ENCODE measurements around the gene MRGPRD.

MRGPRD gene, protein sequence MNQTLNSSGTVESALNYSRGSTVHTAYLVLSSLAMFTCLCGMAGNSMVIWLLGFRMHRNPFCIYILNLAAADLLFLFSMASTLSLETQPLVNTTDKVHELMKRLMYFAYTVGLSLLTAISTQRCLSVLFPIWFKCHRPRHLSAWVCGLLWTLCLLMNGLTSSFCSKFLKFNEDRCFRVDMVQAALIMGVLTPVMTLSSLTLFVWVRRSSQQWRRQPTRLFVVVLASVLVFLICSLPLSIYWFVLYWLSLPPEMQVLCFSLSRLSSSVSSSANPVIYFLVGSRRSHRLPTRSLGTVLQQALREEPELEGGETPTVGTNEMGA

DNA sequence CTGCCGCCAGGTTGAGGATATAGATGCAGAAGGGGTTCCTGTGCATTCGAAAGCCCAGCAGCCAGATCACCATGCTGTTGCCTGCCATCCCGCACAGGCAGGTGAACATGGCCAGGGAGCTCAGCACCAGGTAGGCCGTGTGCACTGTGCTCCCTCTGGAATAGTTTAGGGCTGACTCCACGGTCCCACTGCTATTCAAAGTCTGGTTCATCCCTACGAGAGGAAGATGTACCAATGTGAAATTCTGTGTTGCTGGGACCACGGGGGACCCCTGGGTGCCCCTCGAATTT is at the start of gene MRGPRD:
Gene MRGPRD, minus strand, starts transcription at position 211 of the 290 bp plus-strand sequence. Its CDS starts 0 bp downstream, at position 211.
- no peak for DNase-seq (ENCODE audit: low read depth, low spot score)
- no peak within 1 kb of the TSS for H3K27ac ChIP-seq

DNA sequence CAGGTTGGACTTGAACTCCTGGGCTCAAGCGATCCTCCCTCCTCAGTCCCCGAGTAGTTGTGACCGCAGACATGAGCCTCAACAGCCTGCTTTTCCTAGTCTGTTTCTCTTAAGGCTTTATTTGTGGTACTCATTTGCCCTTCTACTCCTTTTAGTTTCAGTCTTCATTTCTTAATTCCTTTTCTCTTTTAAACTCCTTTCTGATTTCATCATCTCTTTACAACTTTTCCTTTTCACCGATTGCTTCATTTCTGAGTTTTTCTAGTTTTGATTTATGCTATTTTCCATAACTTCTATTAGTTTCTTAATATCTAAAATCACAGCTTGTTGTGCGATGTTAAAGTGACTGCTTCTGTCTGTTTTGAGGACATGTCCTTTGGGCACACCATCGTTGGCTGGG is 49.5 kb upstream of the MRGPRD start:
- no peak for DNase-seq (ENCODE audit: low read depth, low spot score)
- no peak overlapping the region for H3K27ac ChIP-seq

DNA sequence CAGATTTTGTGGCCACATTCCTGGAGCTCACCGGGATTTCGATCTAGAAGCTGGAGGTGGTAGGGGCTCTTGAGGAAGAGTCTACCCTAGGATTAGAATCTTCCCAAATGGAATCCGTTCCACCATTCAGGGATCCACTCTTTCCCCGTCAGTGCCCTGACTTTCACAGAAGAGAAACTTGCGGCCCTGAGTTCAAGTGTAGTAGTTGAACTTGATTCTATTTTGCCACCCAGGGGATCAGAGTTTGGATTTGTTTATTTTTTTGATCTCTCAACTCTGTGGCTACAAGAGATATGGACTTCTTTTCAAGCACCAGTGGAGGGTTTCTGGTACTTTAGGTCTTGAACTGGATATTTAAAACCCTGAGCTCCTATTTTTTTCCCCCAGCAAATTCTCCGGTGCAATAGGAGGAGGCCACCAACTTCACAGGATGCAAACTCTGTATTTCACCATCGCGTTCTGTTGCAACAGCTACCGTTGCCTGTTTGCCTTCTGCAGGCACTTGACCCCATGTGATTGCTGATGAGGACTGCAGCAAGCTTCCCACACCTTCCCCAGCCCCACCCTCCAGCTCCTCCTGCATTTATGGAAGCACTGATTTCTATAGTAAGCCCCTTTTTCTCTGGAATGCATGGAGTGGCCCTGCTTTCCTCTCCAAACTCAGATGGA is 47.1 kb upstream of the MRGPRD start:
- DNase-seq (ENCODE audit: low read depth, low spot score), result no peak
- H3K27ac ChIP-seq, result no peak overlapping the region

DNA sequence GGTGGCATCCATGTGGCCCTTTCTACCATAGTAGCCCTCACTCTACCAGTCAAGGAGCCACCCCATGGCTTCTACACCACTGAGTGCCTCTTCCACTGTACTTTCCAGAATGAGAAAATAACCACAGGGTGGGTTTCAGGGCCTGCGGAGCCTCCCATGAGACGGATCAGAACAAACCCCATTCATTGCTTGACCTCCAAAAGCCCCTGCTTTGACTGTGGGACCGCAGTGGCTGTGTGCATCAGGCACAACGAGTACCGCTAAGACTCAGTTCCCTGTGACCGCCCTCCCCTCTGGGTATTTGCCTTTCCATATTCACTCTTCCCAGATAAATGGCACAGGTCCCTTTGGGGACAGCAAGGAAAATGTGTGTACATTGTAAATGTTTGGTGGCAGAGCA is 43.7 kb upstream of the MRGPRD start:
- no peak overlapping the region for H3K27ac ChIP-seq
- DNase-seq (ENCODE audit: low read depth, low spot score), result no peak

- no peak overlapping the region for H3K27ac ChIP-seq
- no peak for DNase-seq (ENCODE audit: low read depth, low spot score)
Measured at GRCh38 chr11:69022260-69022659, 41.5 kb upstream of the MRGPRD start.

DNA sequence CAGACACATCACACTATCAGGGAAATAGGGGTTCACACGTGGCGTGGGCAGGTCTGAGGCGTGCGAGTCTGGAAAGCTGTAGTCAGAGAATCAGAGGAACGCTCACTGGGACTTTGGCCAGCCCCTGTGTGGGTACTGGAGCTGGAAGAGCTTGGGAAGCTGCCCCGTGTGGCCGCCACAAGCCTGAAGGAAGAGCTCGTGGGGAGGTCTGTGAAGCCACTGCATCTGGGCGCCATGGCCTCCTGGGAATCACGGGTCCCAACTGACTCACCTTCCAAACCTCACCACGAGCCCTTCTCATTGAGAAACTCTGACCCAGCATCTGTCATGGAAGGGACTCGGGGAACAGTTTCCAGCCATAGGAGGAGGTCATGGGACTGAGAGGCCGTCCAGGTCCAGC is 38.1 kb upstream of the MRGPRD start:
- DNase-seq (ENCODE audit: low read depth, low spot score), result no peak
- no peak overlapping the region for H3K27ac ChIP-seq

GRCh38 chr11:69017951-69018350 is 37.2 kb upstream of the MRGPRD start:
- DNase-seq (ENCODE audit: low read depth, low spot score), result no peak
- no peak overlapping the region for H3K27ac ChIP-seq

DNA sequence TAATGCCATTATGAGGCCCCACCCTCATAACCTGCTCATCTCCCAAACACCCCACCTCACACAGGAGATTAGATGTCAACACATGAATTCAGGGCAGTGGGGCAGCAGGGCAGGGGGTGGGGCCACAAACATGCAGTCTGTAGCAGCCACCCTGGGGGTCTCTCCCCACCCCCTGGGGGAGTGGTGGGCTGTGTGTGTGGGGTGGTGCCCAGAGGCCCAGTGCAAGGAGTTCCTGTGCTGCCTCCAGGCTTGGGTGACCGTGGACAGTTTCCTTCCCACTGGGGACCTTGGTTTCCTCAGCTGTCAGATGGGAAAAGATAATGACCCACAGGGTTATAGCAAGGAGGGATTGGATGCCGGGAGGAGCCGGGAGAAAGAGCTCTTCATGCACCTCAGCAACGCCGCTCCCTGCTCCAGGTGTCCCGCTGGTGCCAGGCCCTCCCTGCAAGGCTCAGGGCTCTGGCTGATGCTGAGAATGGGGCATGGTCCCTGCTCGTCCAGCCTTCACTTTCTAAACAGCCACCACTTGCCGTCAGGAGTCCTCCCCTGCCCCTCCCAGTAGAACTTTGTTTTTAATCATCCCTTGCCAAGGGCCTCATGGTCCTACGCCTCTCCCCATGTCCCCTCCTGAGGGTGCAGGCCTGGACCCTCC is 34.2 kb upstream of the MRGPRD start:
- no peak overlapping the region for H3K27ac ChIP-seq
- no peak for DNase-seq (ENCODE audit: low read depth, low spot score)

GRCh38 chr11:69014084-69014851 is 33.5 kb upstream of the MRGPRD start:
- no peak for DNase-seq (ENCODE audit: low read depth, low spot score)
- H3K27ac ChIP-seq, result no peak overlapping the region

- no peak within 1 kb of the TSS for H3K27ac ChIP-seq
- no peak for DNase-seq (ENCODE audit: low read depth, low spot score)
Measured at GRCh38 chr11:69013009-69013951, 32.5 kb upstream of the MRGPRD start, which contains the start of gene MRGPRF. Gene MRGPRF, minus strand, starts transcription at chr11:69013246. Its CDS starts 3,345 bp downstream, at chr11:69009901.

GRCh38 chr11:69012092-69013008 is 31.6 kb upstream of the MRGPRD start:
- no peak for DNase-seq (ENCODE audit: low read depth, low spot score)
- H3K27ac ChIP-seq, result no peak overlapping the region

GRCh38 chr11:69011624-69012091 is 30.9 kb upstream of the MRGPRD start:
- DNase-seq (ENCODE audit: low read depth, low spot score), result no peak
- H3K27ac ChIP-seq, result no peak overlapping the region

DNA sequence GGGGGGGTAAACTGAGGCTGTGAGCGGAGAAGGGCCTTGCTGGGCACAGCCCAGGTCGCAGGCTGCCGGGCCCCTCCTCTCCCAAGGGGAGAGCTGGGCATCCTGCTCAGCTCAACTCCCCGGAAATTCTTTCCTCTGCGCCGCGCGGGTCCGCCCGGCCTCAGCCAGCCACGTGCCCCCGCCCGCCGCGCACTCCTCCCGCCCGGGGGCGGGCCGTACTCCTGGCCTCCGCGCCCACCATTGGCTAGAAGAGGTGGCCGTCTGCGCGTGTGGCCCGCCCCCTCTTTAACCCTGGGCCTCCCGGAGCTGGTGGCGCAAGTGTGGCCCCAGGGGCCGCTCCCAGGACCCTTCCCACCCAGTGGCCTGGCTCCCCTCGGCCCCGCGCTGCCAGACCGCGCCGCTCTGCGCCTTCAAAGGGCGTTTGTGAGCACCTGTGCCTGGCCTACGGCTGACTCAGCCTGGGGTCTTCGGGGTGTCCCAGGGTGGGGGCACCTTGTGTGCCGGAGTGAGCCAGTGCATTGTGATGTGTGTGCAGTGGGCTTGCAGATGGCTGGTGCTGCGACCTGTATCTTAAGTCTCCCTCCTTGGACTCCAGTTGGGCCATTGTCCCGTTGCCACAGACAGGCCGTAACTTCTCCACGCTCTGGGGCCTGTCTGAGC is 30.3 kb upstream of the MRGPRD start:
- no peak for DNase-seq (ENCODE audit: low read depth, low spot score)
- no peak overlapping the region for H3K27ac ChIP-seq

- DNase-seq (ENCODE audit: low read depth, low spot score), result no peak
- H3K27ac ChIP-seq, result no peak overlapping the region
Measured at GRCh38 chr11:69010361-69010891, 29.6 kb upstream of the MRGPRD start.

GRCh38 chr11:69009441-69010211 is 28.8 kb upstream of the MRGPRD start:
- DNase-seq (ENCODE audit: low read depth, low spot score), result no peak
- H3K27ac ChIP-seq, result no peak overlapping the region

DNA sequence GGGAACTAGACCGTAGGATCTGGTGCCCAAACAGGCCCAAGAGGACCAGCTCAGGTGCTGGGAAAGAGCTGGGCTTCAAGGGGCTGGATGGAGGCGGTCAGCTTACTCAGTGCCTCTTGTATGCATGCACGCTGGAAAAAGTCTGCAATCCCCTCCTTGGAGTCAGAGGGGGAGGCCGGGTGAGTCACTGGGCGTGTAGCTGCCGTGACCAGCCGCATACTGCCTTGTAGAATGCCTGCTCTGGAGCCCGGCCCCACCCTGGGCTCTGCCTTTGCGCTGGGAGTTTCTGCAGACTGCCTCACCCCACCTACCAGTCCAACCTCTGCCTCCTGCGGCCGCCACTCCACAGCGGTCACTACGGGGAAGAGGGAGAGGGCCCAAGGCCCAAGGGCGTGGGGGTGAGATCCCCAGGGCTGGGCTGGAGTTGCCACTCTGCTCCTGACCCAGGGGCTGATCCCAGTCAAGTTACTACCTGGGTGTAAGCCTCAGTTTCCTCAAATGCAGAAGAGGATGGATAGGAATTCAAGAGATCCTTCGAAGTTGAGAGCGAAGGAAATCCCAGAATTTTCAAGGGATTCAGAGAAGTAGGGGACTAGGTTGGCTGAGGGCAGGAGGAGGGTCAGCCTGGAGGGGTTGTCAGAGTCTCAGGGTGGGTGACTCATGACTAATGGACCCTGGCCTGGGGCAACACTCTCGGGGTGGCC is 28.1 kb upstream of the MRGPRD start:
- peak; percentile 64 for DNase-seq (ENCODE audit: low read depth, low spot score)
- H3K27ac ChIP-seq, result no peak overlapping the region

All from epithelial cell of prostate (primary cell).